NT2/D1 (cell line): ENCODE measurements around the gene MED13.

ENCODE experiments used
- SUZ12 ChIP-seq: IDR thresholded peaks from 2 replicates; pipeline ENCODE4 v1.6.1; 2011; ENCODE audit not compliant: insufficient read length, insufficient read depth; ENCODE audit errors: extremely low read depth
- YY1 ChIP-seq: IDR thresholded peaks from 2 replicates; pipeline ENCODE4 v1.6.1; 2011; ENCODE audit not compliant: insufficient read length, insufficient read depth
- ZNF274 ChIP-seq: IDR thresholded peaks from 2 replicates; pipeline ENCODE4 v1.6.1; 2011; ENCODE audit warnings: mild to moderate bottlenecking, low read depth, low read length

DNA sequence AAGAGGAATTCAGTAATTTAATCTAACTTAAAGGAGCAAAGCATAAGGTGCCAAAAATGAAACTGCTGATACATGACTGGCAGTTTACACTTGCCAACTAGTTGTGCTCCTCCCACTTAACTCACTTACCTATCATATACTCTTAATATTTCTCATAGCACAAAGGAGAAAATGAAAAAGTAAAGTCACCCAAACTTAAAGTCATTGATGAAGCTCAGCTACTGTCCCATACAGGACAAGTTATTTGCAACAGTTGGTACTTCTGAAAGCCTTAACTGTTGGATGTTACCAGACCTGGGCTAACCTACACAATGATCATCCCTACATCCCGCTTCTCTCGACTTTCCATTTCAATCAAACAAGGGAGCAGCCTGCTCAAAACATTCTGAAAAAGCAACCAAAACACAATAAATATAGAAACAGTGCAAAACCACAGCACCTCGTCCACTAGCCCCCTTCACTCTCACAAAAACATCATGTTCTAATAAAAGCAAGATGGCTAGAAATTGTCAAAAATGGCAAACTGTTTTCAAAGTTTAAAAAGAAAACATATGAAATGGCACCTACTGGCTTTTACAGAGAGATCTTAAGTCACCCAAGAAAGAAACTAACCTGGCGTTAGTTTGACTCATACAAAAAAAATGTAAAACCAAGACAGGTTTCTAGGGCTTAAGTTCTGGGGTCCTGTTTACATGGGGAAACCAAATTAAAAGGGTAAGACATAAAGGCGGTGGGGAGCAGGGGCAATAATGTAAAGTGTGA lies 868 bp downstream of the MED13 start:
- TF ChIP-seq YY1 (no peak), ZNF274 (no peak), SUZ12 (no peak)
